Activated CD4-positive, alpha-beta T cell treated with anti-CD3 and anti-CD28 coated beads for 36 hours (primary cell): Measurements from ENCODE around the gene MEN1. TPM values are rescaled to one million over a fixed set of nuclear protein-coding genes. Genes with fewer than 3 reads are reported as not detected.

ENCODE experiments used
- ATAC-seq: fragments of 200-7000 bp; cut with Tn5 transposase; one replicate; pipeline ENCODE4 v1.10.0; 2021; ENCODE audit warnings: mild to moderate bottlenecking, moderate library complexity
- CTCF ChIA-PET: fragments of 350-600 bp; sonication (Branson Sonifier 250); formaldehyde crosslinking; loops from one replicate; lab custom pipeline; 2021; ENCODE audit warnings: antibody characterized with exemption; lab: Charles Lee
- POLR2A ChIA-PET: fragments of 350-600 bp; sonication (Branson Sonifier 250); formaldehyde crosslinking; loops from one replicate; lab custom pipeline; 2021; ENCODE audit warnings: antibody characterized with exemption, inconsistent platforms; lab: Charles Lee
- DNase-seq: peaks from one replicate; pipeline ENCODE4 v3.0.0-alpha.2; 2020
- H3K27ac Mint-ChIP-seq: one replicate; pipeline ENCODE4 v1.8.0; 2021; ENCODE audit warnings: mixed read lengths
- H3K27me3 Mint-ChIP-seq: one replicate; pipeline ENCODE4 v1.8.0; 2021; ENCODE audit warnings: mixed read lengths
- H3K36me3 Mint-ChIP-seq: one replicate; pipeline ENCODE4 v1.8.0; 2021; ENCODE audit warnings: low read depth, mixed read lengths
- H3K4me1 Mint-ChIP-seq: one replicate; pipeline ENCODE4 v1.8.0; 2021; ENCODE audit warnings: mixed read lengths
- H3K4me3 Mint-ChIP-seq: one replicate; pipeline ENCODE4 v1.8.0; 2021; ENCODE audit warnings: mild to moderate bottlenecking, moderate library complexity, mixed read lengths
- H3K9me3 Mint-ChIP-seq: one replicate; pipeline ENCODE4 v1.8.0; 2021; ENCODE audit warnings: low read depth, mixed read lengths
- intact Hi-C, 2 experiments: fragments of 100-400 bp; cut with DNase I in 1 of 2; cut with micrococcal nuclease in 1 of 2; formaldehyde crosslinking; loops; one replicate each; pipeline versions ENCODE4 v1.14.2 to v1.15.1; 2022 to 2024; cut with DNase I, micrococcal nuclease
- total RNA-seq, 2 experiments: library from RNA; stranded (reverse); gene quantifications; one replicate each; pipeline ENCODE4 v1.2.3, GENCODE V29; 2021

Gene MEN1
- total RNA-seq, 2 experiments from 2014 or later = 34.8 to 38.5 TPM

DNA sequence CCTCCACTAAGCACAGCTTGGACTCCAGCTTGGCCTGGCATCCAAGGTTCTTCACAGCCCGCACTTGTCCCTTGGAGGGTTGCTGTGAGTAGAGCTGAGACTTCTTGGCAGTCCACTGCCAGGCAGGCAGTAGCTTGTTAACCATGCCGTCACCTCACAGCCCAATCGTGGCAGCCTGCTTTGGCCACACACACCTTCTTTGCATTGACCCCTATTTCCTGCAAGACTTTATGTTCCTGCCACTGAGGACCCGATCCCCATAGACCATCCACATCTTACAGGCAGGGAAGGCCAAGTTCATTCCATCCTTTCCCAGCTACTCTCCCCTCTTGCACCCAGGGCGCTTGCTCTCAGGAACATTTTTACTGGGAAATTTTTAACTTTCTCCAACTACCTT, 48.1 kb downstream of the MEN1 start:
- ChIA-PET POLR2A (interaction anchor here (0.6 to 3.1 kb wide), 4 partner anchors 8 to 16 kb away, joined by 3 to 14 read pairs (median 9); partner anchors contain the start of gene SF1), CTCF (interaction anchor here (0.6 to 5.1 kb wide), 5 partner anchors 9 to 950 kb away, joined by 3 to 30 read pairs (median 3); partner anchors contain the start of genes KAT5 and RASGRP2)
- no peaks in the 10 kb centered on the region for H3K27me3 Mint-ChIP-seq
- peaks cover 67% of the 10 kb centered on the region for H3K4me1 Mint-ChIP-seq
- intact Hi-C loops = loop anchor here in 1 of 2 experiments (2.0 kb wide), 2 partner anchors 15 to 17 kb away; partner anchors contain the start of gene RASGRP2
- H3K4me3 Mint-ChIP-seq = no peak overlapping the region
- H3K27ac Mint-ChIP-seq = peak overlapping the region; percentile 81
- peaks cover 45% of the 10 kb centered on the region for H3K36me3 Mint-ChIP-seq
- DNase-seq (no peak), ATAC-seq (no peak)
- no peaks in the 10 kb centered on the region for H3K9me3 Mint-ChIP-seq

DNA sequence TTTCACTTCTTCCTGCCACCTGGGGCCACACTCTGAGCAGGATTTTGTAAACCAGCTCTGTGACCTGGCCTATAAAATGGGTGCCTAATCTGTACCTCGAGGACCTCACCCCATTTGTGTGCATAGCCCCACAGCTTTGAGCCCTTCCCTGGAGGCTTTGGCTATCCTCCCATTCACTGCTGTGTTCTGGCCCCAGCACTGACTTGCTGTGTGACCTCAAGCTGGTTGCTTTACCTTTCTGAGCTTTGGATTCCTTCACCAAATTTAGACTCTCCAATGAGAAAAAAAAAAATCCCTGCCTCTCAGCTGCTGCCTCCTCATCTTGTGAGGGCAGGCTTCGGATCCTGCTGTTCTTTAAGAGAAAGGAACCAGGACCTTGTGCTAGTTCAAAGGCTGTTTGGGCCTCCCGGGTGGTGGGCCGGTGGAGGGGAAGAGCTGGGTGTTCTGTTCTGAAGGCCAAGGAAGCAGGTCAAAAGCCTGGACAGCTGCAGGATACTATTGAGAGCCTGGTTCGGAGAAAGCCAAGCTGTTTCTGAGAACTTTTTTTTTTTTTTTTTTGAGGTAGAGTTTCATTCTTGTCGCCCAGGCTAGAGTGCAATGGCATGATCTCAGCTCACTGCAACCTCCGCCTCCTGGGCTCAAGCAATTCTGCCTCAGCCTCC, 49.5 kb downstream of the MEN1 start:
- DNase-seq = no peak
- Mint-ChIP-seq H3K9me3 (no peaks in the 10 kb centered on the region), H3K27me3 (no peaks in the 10 kb centered on the region), H3K36me3 (peaks cover 36% of the 10 kb centered on the region), H3K4me3 (no peak overlapping the region), H3K27ac (peak overlapping the region; percentile 83), H3K4me1 (peaks cover 56% of the 10 kb centered on the region)
- ChIA-PET CTCF (interaction anchor here (0.7 to 5.1 kb wide), 5 partner anchors 10 to 19 kb away, joined by 3 to 30 read pairs (median 5); partner anchors contain the start of gene RASGRP2), POLR2A (interaction anchor here (0.6 to 2.0 kb wide), 10 partner anchors 8 to 484 kb away, joined by 3 to 21 read pairs (median 8); partner anchors contain the start of genes MAJIN, RASGRP2 and SF1)
- no peak for ATAC-seq
- intact Hi-C loops = no loop called here

DNA sequence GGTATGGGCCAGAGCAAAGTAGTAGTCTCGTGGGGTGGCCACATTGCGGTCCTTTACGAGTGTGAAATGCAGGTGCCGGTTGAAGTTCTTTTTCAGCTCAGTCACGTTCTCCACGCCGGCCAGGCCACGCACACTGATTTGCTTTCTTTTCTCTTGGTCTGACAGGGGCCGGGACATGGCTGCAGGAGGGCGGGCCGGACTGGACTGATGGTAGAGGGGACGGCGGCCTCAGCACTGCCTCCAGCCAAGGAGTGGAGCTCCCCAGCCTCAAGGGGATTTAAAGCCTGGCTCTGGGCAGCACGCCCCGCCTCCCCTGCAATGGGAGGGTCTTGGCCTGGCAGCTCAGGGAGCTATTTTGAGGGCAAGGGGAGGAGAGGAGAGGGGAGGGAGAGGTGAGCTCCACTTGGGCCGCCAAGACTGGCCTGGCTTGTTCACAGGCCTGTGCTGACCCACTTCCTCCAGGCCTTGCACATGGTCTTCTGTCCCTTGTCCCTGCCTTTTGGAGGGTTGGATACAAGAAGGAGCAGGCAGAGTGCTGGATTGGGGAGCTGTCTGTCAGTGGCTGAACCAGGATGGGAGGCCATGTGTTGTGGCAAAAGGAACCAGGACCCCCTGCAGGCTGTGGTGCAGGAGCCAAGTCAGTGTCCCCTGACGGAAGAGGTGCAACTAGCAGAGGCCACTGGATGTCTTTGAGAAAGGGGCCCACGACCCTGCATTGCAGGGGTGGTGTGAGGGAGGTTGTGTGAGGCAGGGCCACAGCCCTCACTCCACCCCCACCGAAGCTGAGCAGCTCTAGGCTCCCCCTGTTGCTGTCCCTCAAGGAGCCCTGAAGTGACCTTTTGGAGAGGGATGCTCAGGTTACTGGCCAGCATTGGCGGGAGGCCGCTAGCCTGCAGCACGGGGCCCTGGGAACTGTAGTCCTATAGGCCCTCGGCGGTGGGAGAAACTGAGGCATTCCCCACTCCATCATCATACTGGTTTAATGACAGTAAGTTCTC, 50.3 kb downstream of the MEN1 start, which contains the start of gene PYGM:
Gene PYGM (minus strand): TSS at position 253 of the 998 bp plus-strand sequence. CDS start 76 bp downstream, at position 177.
- ChIA-PET CTCF (interaction anchor here (1.0 to 5.1 kb wide), 5 partner anchors 9 to 16 kb away, joined by 3 to 30 read pairs (median 5); partner anchors contain the start of gene RASGRP2), POLR2A (interaction anchor here (1.2 to 1.3 kb wide), 5 partner anchors 9 to 19 kb away, joined by 3 to 21 read pairs (median 11); partner anchors contain the start of genes RASGRP2 and SF1)
- Mint-ChIP-seq H3K27ac (peak within 1 kb of the TSS; percentile 83), H3K27me3 (no peaks in the 10 kb centered on the region), H3K4me1 (peaks cover 49% of the 10 kb centered on the region), H3K4me3 (no peak within 1 kb of the TSS), H3K9me3 (no peaks in the 10 kb centered on the region), H3K36me3 (peaks cover 29% of the 10 kb centered on the region)
- intact Hi-C loops = no loop called here
- no peak for DNase-seq
- no peak for ATAC-seq

DNA sequence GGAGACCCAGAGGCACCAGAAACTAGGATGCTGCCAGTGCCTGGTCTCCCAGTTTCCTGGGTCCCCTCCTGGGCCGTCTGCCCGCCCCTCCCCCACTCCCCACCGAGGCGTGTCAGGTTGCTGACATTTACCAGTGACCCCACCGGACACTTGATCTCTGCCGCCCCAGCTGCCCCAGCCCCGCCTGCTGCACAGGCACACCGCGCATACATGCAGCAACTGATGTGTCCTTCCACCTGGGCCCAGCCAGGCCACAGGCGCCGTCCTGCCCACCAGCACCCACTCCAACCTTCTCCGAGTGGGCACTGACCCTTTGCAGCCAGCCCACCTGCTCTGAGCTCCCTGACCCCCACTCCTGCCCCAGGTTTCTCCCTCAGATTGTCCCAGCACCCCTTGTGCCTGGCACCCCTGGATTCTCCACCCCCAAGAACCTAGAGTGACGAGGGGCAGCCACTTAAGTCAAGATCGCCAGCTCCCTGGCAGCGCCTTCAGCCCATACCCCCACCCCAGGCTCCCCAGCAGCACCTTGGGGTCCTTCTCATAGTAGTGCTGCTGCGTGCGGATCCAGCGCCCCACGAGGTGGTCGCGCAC, 51.1 kb downstream of the MEN1 start:
- POLR2A ChIA-PET = interaction anchor here (1.3 kb wide), 1 partner anchor 15 kb away, joined by 11 read pairs; no protein-coding TSS in a partner anchor
- Mint-ChIP-seq H3K36me3 (peaks cover 21% of the 10 kb centered on the region), H3K27me3 (no peaks in the 10 kb centered on the region), H3K27ac (peak overlapping the region; percentile 13), H3K4me3 (no peak overlapping the region), H3K4me1 (peaks cover 41% of the 10 kb centered on the region), H3K9me3 (no peaks in the 10 kb centered on the region)
- ATAC-seq = no peak
- no peak for DNase-seq
- intact Hi-C loops = no loop called here
- CTCF ChIA-PET = interaction anchor here (1.2 to 5.1 kb wide), 2 partner anchors 12 to 17 kb away, joined by 3 to 30 read pairs; no protein-coding TSS in a partner anchor

DNA sequence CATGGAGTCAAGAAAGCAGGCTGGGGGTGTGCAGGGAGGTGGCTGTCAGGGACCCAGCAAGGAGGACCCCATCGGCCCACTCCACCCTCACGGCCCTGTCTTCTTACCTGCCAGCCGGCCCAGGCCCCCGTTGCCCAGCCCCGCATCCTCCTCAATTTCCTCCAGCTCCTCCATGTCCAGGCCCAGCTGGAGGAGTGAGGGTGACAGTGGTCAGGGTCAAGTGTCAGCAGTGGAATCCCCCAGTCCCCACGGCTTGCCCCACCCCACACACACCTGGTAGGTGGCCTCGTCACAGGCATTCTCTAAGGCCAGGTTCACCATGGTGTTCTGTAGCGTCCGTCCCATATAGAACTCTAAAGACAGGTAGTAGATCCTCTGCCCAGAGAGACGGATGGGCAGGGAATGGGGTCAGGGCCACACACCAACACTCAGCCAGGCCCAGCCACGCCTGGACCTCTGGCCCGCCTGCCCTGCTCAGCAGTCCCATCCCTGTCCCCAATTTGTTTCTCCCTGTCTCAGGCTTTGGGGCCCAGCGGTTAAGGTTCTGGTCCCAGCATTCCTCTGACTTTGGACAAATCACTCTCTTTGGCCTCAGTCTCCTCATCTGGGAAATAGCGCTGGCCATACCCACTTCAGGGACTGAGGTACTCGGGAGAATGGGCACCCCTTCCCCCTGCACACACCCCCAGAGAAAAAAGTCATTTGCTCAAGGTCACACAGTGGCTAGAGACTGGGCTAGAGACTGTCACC, 51.8 kb downstream of the MEN1 start:
- Mint-ChIP-seq H3K27ac (no peak overlapping the region), H3K4me3 (no peak overlapping the region), H3K9me3 (no peaks in the 10 kb centered on the region), H3K4me1 (peaks cover 34% of the 10 kb centered on the region), H3K27me3 (no peaks in the 10 kb centered on the region), H3K36me3 (peaks cover 14% of the 10 kb centered on the region)
- DNase-seq (no peak), ATAC-seq (no peak)
- POLR2A ChIA-PET = no interaction called here
- CTCF ChIA-PET = interaction anchor here (1.2 to 1.4 kb wide), 2 partner anchors 10 to 18 kb away, joined by 3 read pairs; no protein-coding TSS in a partner anchor
- intact Hi-C loops = no loop called here

DNA sequence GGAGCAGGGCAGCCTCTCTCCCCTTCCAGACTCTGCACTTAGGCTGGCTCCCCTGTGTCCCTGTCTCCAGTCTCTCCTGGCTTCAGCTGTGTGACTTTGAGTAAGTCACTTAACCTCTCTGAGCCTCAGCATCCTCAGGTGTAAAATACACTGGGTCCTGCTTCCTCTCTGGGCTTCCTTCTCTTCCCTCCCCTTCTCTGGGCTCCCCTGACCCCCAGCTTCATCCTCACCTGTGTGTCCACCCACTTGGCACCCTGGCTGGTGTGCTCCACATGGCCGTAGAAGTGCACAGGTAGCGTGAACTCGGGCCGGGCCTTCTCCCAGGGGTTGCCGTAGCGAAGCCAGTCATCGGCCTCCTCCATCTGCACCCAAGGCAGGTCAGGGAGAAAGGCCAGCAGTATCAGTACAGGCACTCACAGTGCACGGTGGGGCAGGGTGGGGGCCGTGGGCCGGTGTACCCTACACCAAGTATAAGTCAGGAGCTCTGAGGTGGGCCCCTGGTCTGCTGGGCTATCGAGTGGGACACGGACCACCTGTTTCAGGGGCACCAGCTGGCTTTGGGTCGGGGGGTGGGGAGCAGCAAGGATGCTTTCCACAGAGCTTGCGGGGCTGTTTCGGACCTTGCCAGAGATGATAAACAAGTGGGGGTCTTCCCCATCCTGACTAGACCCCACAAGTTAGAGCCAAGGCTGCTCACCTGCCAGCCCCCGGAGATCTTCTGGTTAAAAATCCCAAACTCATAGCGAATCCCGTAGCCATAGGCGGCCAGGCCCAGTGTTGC, 52.6 kb downstream of the MEN1 start:
- H3K4me1 Mint-ChIP-seq = peaks cover 26% of the 10 kb centered on the region
- ATAC-seq (no peak), DNase-seq (no peak)
- intact Hi-C loops = no loop called here
- no peak overlapping the region for H3K4me3 Mint-ChIP-seq
- H3K27me3 Mint-ChIP-seq = no peaks in the 10 kb centered on the region
- no peaks in the 10 kb centered on the region for H3K9me3 Mint-ChIP-seq
- CTCF ChIA-PET = interaction anchor here (1.2 to 1.4 kb wide), 2 partner anchors 10 to 14 kb away, joined by 3 to 4 read pairs; partner anchors contain the start of gene RASGRP2
- POLR2A ChIA-PET = interaction anchor here (0.9 kb wide), 1 partner anchor 17 kb away, joined by 6 read pairs; no protein-coding TSS in a partner anchor
- no peak overlapping the region for H3K27ac Mint-ChIP-seq
- peaks cover 9% of the 10 kb centered on the region for H3K36me3 Mint-ChIP-seq

DNA sequence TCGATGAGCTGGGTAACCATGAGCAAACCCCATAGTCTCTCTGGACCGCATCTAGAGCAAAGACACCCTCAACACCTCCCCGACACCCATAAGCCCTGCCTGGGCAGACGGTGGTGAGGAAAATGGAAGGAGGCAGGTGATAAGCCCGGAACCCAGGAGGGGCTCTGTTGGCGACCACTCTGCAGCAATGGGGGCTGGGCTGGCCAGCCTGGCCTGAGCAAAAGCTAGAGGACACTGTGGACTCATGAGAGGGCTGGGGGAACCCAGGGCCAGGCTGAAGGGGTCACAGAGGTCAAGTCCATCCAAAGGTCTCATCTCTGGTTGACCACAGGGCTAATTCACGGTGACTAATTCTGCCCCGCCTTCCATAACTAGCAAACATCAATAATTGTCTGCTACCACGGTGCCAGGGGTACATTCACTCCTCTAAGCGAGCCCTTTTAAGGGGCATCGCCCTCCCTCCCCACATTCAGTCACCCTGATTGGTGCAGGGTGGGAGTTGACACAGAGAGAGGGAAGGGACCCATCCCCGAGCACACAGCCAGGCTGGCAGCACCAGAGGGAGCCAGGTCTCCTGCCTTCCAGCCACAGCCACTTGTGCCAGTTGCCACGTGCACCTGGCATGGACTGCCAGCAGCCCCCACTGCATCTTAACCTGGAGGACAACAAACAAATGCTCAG, 54.5 kb downstream of the MEN1 start:
- ChIA-PET POLR2A (no interaction called here), CTCF (interaction anchor here (0.7 kb wide), 1 partner anchor 318 kb away, joined by 3 read pairs; no protein-coding TSS in a partner anchor)
- H3K4me1 Mint-ChIP-seq = peaks cover 12% of the 10 kb centered on the region
- intact Hi-C loops = no loop called here
- no peak for DNase-seq
- peaks cover 9% of the 10 kb centered on the region for H3K36me3 Mint-ChIP-seq
- H3K27me3 Mint-ChIP-seq = no peaks in the 10 kb centered on the region
- no peaks in the 10 kb centered on the region for H3K9me3 Mint-ChIP-seq
- no peak overlapping the region for H3K27ac Mint-ChIP-seq
- no peak for ATAC-seq
- H3K4me3 Mint-ChIP-seq = no peak overlapping the region

DNA sequence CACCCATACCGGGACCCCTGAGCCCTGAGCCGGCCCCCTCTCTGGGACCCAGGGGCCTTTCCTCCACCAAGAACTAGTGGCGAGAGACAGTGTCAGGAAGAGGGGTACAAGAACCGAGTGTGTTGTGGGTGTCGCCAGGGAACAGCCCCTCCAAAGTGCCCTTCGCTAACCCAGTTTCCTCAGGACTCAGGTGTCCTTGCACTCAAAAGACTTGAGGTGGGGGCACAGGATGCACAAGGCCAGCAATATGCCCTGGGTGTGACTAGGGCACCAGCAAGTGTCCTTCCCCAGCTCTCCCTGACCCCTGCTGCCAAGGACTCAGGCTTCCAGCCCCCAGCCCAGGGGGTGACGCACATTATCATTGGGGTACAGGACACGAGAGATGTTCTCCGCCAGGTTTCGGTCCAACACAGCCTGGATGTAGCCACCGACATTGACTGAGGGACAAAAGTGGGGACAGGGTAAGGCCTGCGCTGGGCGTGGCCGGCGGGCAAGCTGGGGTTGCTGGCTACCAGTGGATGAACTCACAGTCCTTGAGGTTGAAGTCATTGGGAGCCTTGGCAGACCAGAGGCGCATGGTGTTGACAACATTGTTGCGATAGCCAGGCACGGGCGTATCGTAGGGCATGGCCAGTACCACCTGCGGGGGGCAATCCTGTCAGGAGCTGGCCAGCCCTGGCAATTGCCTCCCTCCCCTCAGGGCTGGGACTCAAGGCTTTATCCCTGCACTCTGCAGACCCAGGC, 55.3 kb downstream of the MEN1 start:
- no peak for DNase-seq
- Mint-ChIP-seq H3K4me1 (peaks cover 11% of the 10 kb centered on the region), H3K27me3 (no peaks in the 10 kb centered on the region), H3K36me3 (peaks cover 9% of the 10 kb centered on the region), H3K27ac (no peak overlapping the region), H3K9me3 (no peaks in the 10 kb centered on the region), H3K4me3 (no peak overlapping the region)
- intact Hi-C loops = no loop called here
- POLR2A ChIA-PET = no interaction called here
- no peak for ATAC-seq
- CTCF ChIA-PET = interaction anchor here (0.5 to 0.7 kb wide), 3 partner anchors 20 to 1684 kb away, joined by 3 read pairs; partner anchors contain the start of gene MRPL11
